Activated T-helper 1 cell treated with anti-CD3 and anti-CD28 coated beads, Interleukin-12 subunit alpha, Interleukin-12 subunit beta, Interleukin-2, Interleukin-4 antibody, amounts not matched to agents 30 ng/mL and 10 ng/mL and 1 ng/mL, durations not matched to agents 14 hours and 24 hours and 36 hours (primary cell): Measurements from ENCODE around the gene ADAP2. TPM values are rescaled to one million over a fixed set of nuclear protein-coding genes. Genes with fewer than 3 reads are reported as not detected.
"Not testable (repeated sequence)": the region's sequence is repeated elsewhere in the genome, so short reads cannot be mapped to it uniquely, and the experiment has no call there.

Experiments used
- DNase-seq: peaks from one replicate; pipeline ENCODE4 v3.0.0; 2021; ENCODE audit warnings: low spot score
- H3K27ac Mint-ChIP-seq: one replicate; pipeline ENCODE4 v1.8.0; 2021; ENCODE audit warnings: mild to moderate bottlenecking, mixed read lengths
- H3K27me3 Mint-ChIP-seq: one replicate; pipeline ENCODE4 v1.8.0; 2022; ENCODE audit warnings: mild to moderate bottlenecking, moderate library complexity, mixed read lengths; ENCODE audit not compliant: insufficient read depth
- H3K36me3 Mint-ChIP-seq: one replicate; pipeline ENCODE4 v1.8.0; 2021; ENCODE audit warnings: low read depth, mixed read lengths
- H3K4me1 Mint-ChIP-seq: one replicate; pipeline ENCODE4 v1.8.0; 2021; ENCODE audit warnings: low read depth, mixed read lengths
- H3K4me3 Mint-ChIP-seq: one replicate; pipeline ENCODE4 v1.8.0; 2021; ENCODE audit warnings: mild to moderate bottlenecking, moderate library complexity, mixed read lengths
- H3K9me3 Mint-ChIP-seq: one replicate; pipeline ENCODE4 v1.8.0; 2021; ENCODE audit warnings: mixed read lengths
- intact Hi-C: fragments of 100-400 bp; cut with micrococcal nuclease; formaldehyde crosslinking; loops from one replicate; pipeline ENCODE4 v1.15.1; 2024
- total RNA-seq: library from RNA; stranded (reverse); gene quantifications from 2 replicates; pipeline ENCODE4 v1.2.3, GENCODE V29; 2022

Gene ADAP2
- total RNA-seq, 1 donor from 2014 or later, result 0.75 TPM

DNA sequence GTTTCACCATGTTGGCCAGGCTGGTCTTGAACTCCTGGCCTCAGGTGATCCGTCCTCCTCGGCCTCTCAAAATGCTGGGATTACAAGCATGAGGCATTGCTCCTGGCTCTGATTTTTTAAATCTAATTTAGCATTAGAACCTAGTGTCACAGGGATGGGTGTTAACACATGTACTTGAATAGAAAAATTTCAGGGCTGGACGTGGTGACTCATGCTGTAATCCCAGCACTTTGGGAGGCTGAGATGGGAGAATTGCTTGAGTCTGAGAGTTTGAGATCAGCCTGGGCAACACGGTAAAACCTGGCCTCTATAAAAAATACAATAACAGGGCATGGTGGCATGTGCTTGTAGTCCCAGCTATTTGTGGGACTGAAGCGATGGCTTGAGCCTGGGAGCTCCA, 43.1 kb downstream of the ADAP2 start:
- H3K4me1 Mint-ChIP-seq, result peaks cover 10% of the 10 kb centered on the region
- H3K27ac Mint-ChIP-seq, result no peak overlapping the region
- intact Hi-C loops, result no loop called here

DNA sequence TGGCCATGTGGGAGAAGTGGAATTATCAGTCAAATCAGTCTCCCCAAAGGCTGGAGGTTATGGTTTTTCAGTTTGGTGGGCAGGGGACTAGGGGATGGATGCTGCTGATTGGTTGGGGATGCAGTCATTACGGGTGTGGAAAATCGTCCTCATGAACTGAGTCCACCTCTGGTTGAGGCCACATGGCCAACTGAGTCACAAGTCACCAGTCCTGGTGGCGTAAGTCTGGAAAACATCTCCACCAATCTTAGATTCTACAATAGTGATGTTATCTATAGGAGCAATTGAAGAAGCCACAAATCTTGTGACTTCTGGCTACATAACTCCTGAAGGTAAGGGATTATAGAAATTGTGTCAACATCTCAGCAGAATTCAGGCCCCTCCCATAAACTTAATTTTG, 43.9 kb downstream of the ADAP2 start:
- intact Hi-C loops, result no loop called here
- H3K4me1 Mint-ChIP-seq, result peaks cover 18% of the 10 kb centered on the region
- no peak overlapping the region for H3K4me3 Mint-ChIP-seq
- no peaks in the 10 kb centered on the region for H3K9me3 Mint-ChIP-seq
- H3K27me3 Mint-ChIP-seq, result no peaks in the 10 kb centered on the region
- peaks cover 3% of the 10 kb centered on the region for H3K36me3 Mint-ChIP-seq
- no peak overlapping the region for H3K27ac Mint-ChIP-seq
- DNase-seq, result no peak

More for the DNA sequence above, 43.1 kb downstream of the ADAP2 start:
- H3K27me3 Mint-ChIP-seq, result no peaks in the 10 kb centered on the region
- no peaks in the 10 kb centered on the region for H3K9me3 Mint-ChIP-seq
- DNase-seq, result no peak
- no peaks in the 10 kb centered on the region for H3K36me3 Mint-ChIP-seq
- H3K4me3 Mint-ChIP-seq, result no peak overlapping the region

DNA sequence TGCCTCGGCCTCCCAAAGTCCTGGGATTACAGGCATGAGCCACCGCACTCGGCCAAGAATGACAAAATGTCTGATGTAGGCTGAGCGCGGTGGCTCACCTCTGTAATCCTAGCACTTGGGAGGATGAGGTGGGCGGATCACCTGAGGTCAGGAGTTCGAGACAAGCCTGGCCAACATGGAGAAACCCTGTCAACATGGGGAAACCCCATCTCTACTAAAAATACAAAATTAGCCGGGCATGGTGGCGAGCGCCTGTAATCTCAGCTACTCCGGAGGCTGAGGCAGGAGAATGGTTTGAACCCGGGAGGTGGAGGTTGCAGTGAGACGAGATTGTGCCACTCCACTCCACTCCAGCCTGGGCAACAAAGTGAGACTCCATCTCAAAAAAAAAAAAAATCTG, 46.2 kb downstream of the ADAP2 start:
- H3K27ac Mint-ChIP-seq, DNase-seq, intact Hi-C loops, H3K27me3 Mint-ChIP-seq, H3K9me3 Mint-ChIP-seq, H3K4me3 Mint-ChIP-seq: not testable (repeated sequence)
- H3K36me3 Mint-ChIP-seq, result peaks cover 13% of the 10 kb centered on the region
- peaks cover 22% of the 10 kb centered on the region for H3K4me1 Mint-ChIP-seq

DNA sequence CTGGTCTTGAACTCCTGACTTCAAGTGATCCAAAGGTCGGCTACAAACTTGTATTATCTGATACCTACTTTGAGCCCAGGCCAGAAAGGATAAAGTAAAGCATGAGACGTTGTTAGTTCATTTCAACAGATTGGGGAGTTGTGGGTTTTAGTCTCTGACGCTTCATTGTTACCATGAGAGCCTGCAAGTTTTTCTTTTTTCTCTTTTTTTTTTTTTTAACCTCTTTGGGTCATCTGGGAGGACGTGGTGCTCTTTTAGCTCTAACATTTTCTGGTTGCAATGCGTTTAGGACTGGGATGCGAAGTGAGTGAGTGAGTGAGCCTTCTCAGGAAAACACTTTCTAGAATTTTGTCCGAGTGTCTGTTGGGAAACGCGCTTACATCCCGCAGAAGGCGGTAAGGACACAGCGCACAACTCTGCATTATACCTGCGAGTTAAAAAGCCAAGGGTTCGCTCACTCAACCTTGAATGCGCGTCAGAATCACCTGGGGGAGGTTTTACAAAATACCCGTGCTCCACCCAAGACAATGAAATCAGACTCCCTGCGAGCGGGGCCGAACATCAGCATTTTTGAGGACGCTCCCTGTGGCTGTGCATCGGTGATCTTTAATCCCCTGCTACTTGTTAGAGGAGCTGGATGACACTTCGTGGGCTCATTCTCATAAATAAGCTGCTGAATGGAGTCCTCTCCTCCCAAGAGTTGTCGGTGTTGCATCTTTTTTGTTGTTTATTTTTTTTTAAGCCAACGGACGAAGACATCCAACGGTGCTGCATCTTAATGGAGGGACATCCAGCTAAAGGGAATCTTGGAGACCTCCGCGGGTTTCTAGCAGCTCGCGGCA, 48.5 kb downstream of the ADAP2 start:
- no peak for DNase-seq
- intact Hi-C loops, result loop anchor here (1.0 to 10.0 kb wide), 5 partner anchors 38 to 1375 kb away; partner anchors contain the start of genes ATAD5, C17orf75 and TEFM
- Mint-ChIP-seq H3K4me1 (peaks cover 22% of the 10 kb centered on the region), H3K27me3 (no peaks in the 10 kb centered on the region), H3K36me3 (peaks cover 17% of the 10 kb centered on the region), H3K4me3 (peak overlapping the region; percentile 98), H3K27ac (peak overlapping the region; percentile 96), H3K9me3 (peaks cover 4% of the 10 kb centered on the region)

DNA sequence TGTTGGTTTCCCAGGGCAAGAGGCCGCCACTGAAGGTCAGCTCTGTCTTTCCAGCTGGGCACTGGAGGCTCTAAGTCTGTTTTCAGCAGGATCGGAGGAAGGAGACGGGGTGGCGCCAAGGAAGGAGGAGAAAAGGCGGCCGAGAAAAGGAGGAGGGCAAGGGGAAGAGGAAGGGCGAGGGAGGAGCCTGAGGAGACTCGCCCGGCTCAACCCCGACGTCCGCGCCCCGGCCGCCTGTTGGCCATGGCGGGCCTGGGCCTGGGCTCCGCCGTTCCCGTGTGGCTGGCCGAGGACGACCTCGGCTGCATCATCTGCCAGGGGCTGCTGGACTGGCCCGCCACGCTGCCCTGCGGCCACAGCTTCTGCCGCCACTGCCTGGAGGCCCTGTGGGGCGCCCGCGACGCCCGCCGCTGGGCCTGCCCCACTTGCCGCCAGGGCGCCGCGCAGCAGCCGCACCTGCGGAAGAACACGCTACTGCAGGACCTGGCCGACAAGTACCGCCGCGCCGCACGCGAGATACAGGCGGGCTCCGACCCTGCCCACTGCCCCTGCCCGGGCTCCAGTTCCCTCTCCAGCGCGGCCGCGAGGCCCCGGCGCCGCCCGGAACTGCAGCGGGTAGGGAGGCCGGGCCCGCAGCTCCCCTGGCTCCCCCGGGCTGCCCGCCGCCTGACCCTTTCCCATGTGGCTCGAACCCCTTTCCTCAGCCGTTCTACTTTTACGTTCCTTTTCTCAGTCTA, 49.3 kb downstream of the ADAP2 start, which contains the start of gene RNF135:
TSS of gene RNF135 (plus strand) at position 209 of the 737 bp plus-strand sequence. CDS start at position 244, 35 bp downstream.
- Mint-ChIP-seq H3K9me3 (peaks cover 4% of the 10 kb centered on the region), H3K36me3 (peaks cover 20% of the 10 kb centered on the region), H3K27me3 (no peaks in the 10 kb centered on the region), H3K4me1 (peaks cover 22% of the 10 kb centered on the region), H3K27ac (peak within 1 kb of the TSS; percentile 96), H3K4me3 (peak within 1 kb of the TSS; percentile 98)
- intact Hi-C loops, result loop anchor here (1.0 to 10.0 kb wide), 5 partner anchors 37 to 1374 kb away; partner anchors contain the start of genes ATAD5, C17orf75 and TEFM
- DNase-seq, result peak; percentile 62

DNA sequence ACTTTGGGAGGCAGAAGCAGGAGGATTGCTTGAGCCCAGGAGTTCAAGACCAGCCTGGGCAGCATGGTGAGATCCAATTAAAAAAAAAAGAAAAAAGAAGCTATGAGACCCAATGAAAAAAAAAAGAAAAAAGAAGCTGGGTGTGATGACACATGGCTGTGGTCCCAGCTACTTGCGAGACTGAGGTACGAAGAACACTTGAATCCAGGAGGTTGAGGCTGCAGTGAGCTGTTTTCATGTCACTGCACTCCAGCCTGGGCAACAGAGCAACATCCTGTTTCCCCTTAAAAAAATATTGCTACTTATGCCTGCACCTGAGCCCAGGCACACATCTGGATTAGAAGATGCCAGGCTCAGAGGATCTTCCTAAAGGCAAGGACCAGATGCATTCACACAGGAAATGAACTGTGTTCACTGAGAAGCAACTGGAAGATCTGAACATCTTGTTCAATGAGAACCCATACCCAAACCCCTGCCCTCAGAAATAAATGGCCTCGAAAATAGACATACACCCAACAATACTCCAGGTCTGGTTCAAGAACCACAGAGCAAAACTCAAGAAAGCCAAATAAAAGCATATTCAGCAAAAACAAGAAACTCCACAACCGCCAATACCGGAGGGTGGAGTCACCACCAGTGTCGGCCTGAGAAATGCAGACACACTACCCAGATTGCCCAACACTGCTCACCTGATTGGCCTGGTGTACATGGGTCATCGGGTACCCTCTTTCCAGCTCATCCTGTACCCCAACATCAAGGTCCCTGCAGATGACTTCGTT, 53.5 kb downstream of the ADAP2 start:
- no peaks in the 10 kb centered on the region for H3K27me3 Mint-ChIP-seq
- no peak overlapping the region for H3K27ac Mint-ChIP-seq
- H3K36me3 Mint-ChIP-seq, result peaks cover 23% of the 10 kb centered on the region
- no peak overlapping the region for H3K4me3 Mint-ChIP-seq
- no peak for DNase-seq
- intact Hi-C loops, result loop anchor here (10.0 kb wide), 1 partner anchor 1370 kb away; the partner anchor contains the start of gene C17orf75
- peaks cover 4% of the 10 kb centered on the region for H3K9me3 Mint-ChIP-seq
- peaks cover 17% of the 10 kb centered on the region for H3K4me1 Mint-ChIP-seq

DNA sequence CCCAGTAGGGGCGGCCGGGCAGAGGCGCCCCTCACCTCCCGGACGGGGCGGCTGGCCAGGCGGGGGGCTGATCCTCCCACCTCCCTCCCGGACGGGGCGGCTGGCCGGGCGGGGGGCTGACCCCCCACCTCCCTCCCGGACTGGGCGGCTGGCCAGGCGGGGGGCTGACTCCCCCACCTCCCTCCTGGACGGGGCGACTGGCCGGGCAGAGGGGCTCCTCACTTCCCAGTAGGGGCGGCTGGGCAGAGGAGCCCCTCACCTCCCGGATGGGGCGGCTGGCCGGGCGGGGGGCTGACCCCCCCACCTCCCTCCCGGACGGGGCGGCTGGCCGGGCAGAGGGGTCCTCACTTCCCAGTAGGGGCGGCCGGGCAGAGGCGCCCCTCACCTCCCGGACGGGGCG, 58.2 kb downstream of the ADAP2 start:
- H3K27me3 Mint-ChIP-seq, DNase-seq, H3K4me1 Mint-ChIP-seq, H3K27ac Mint-ChIP-seq, H3K4me3 Mint-ChIP-seq, H3K36me3 Mint-ChIP-seq, H3K9me3 Mint-ChIP-seq: not testable (repeated sequence)
- intact Hi-C loops, result loop anchor here (10.0 kb wide), 1 partner anchor 1365 kb away; the partner anchor contains the start of gene C17orf75

DNA sequence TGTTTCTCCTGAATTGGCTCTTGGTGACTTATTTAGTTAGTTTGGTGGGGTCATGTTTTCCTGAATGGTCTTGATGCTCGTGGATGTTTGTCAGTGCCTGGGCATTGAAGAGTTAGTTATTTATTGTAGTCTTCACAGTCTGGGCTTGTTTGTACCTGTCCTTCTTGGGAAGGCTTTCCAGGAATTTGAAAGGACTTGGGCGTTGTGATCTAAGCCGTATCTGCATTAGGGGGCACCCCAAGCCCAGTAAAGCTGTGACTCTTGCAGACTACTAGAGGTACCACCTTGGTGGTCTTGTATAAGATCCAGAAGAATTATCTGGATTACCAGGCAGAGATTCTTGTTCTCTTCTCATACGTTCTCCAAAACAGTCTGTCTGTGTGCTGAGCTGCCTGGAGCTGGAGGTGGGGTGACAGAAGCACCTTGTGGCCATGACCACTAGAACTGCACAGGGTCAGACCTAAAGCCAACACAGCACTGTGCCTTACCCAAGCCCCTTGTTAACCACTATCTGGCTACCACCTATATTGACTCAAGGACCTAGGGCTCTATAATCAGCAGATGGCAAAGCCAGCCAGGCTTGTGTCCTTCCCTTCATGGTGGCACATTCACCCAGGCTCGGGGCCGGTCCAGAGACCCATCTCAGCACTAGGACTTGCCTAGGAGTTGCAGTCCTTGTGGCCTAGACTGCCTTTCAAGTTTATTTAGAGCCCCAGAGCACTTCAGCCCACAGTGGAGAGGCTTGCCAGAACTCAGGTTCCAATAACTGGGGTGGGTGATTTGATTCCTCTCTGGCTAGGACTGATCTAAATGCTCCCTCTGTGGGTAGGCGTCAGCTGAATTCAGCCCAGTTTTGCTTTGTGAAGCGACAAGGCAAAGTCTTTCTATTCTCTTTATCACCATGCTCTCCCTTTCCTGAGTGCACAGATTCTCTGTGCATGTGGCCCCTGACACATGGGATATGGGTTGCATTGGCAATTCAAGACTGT, 60.1 kb downstream of the ADAP2 start:
- H3K27ac Mint-ChIP-seq, result no peak overlapping the region
- intact Hi-C loops, result no loop called here
- H3K9me3 Mint-ChIP-seq, result no peaks in the 10 kb centered on the region
- peaks cover 7% of the 10 kb centered on the region for H3K36me3 Mint-ChIP-seq
- no peaks in the 10 kb centered on the region for H3K27me3 Mint-ChIP-seq
- H3K4me1 Mint-ChIP-seq, result peaks cover 8% of the 10 kb centered on the region
- no peak overlapping the region for H3K4me3 Mint-ChIP-seq
- DNase-seq, result no peak

DNA sequence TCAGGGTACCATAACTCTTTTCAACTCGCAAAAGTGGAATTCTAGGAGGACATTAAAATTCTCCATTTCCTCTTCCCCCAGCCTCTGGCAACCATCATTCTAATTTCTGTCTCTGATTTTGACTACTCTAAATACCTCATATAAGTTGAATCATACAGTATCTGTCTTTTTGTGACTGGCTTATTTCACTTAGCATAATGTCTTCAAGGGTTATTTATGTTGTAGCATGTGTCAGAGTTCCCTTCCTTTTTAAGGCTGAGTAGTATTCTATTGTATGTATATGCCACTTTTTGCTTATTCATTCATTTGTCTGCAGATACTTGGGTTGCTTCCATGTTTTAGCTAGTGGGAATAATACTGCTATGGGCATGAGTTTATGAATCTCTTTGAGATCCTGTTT, 61.1 kb downstream of the ADAP2 start:
- Mint-ChIP-seq H3K4me1 (peaks cover 8% of the 10 kb centered on the region), H3K36me3 (peaks cover 8% of the 10 kb centered on the region), H3K27ac (no peak overlapping the region), H3K27me3 (no peaks in the 10 kb centered on the region), H3K9me3 (no peaks in the 10 kb centered on the region), H3K4me3 (no peak overlapping the region)
- intact Hi-C loops, result no loop called here
- no peak for DNase-seq

DNA sequence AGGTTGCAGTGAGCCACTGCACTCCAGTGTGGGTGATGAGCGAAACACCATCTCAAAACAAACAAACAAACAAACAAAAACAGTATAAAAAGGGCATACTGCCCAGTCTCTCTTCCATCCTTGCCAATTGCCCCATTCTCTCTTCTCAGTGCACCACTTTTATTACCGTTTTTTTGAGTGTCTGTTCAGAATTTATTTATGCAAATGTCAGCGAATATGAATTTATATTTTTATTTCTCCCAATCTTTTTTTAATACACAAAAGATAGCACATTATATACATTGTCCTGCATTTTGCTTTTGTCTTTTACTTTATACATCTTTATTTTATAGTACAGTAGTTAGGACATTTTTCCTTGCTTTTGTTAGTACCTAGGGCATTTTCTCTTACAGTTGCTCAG, 68.7 kb downstream of the ADAP2 start:
- DNase-seq, result no peak
- no peaks in the 10 kb centered on the region for H3K27me3 Mint-ChIP-seq
- peaks cover 9% of the 10 kb centered on the region for H3K36me3 Mint-ChIP-seq
- intact Hi-C loops, result no loop called here
- no peaks in the 10 kb centered on the region for H3K4me1 Mint-ChIP-seq
- no peak overlapping the region for H3K27ac Mint-ChIP-seq
- H3K9me3 Mint-ChIP-seq, result no peaks in the 10 kb centered on the region
- H3K4me3 Mint-ChIP-seq, result no peak overlapping the region

DNA sequence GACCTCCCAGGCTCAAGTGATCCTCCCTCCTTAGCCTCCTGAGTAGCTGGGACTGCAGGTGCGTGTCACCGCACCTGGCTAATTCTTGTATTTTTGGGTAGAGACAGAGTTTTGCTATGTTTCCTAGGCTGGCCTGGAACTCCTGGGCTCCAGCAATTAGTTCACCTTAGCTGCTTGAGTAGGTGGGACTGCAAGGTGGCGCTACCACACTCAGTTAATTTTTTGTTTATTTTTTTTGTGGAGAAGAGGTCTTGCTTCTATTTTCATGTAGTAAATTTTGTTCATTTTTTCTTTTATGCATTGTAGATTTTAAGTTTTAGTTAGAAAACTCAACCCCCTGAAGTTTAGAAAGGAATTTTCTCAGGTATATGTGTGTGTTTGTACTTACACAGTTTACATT, 70.8 kb downstream of the ADAP2 start:
- H3K27ac Mint-ChIP-seq, result no peak overlapping the region
- H3K4me3 Mint-ChIP-seq, result no peak overlapping the region
- DNase-seq, result no peak
- intact Hi-C loops, result no loop called here
- peaks cover 17% of the 10 kb centered on the region for H3K36me3 Mint-ChIP-seq
- no peaks in the 10 kb centered on the region for H3K9me3 Mint-ChIP-seq
- H3K27me3 Mint-ChIP-seq, result no peaks in the 10 kb centered on the region
- H3K4me1 Mint-ChIP-seq, result no peaks in the 10 kb centered on the region
